CD4-positive, alpha-beta T cell (primary cell): ENCODE measurements around the gene RFNG. TPM values are rescaled to one million over a fixed set of nuclear protein-coding genes. Genes with fewer than 3 reads are reported as not detected.

Experiments
- ATAC-seq: fragments of 200-7000 bp; cut with Tn5 transposase; one replicate; pipeline ENCODE4 v1.10.0; 2022; ENCODE audit warnings: mild to moderate bottlenecking; ENCODE audit not compliant: poor library complexity
- CTCF ChIA-PET: fragments of 350-600 bp; sonication (Branson Sonifier 250); formaldehyde crosslinking; loops from one replicate; lab custom pipeline; 2021; ENCODE audit warnings: antibody characterized with exemption, inconsistent platforms; lab: Charles Lee
- POLR2A ChIA-PET: fragments of 350-600 bp; sonication (Branson Sonifier 250); formaldehyde crosslinking; loops from one replicate; lab custom pipeline; 2021; ENCODE audit warnings: antibody characterized with exemption, inconsistent platforms; lab: Charles Lee
- DNase-seq, 14 experiments: peaks; one replicate each; pipeline ENCODE4 v3.0.0-alpha.2; 2013 to 2020; ENCODE audit warnings: mixed read lengths in 2 of 14
- H3K27ac ChIP-seq, 2 donors: one replicate each; pipeline versions ENCODE4 v1.5.1 to v1.7.0; 2013; ENCODE audit warnings: low read length in 2 of 2, low read depth in 1 of 2, mild to moderate bottlenecking in 1 of 2
- H3K27me3 ChIP-seq, 2 experiments: 1 replicate in 1 of 2; 2 replicates in 1 of 2; pipeline versions ENCODE4 v1.6.1 to v1.7.0; 2013; ENCODE audit warnings: low read length in 2 of 2, control low read depth in 1 of 2, mild to moderate bottlenecking in 1 of 2, moderate library complexity in 1 of 2; ENCODE audit not compliant: insufficient read depth in 2 of 2, control insufficient read depth in 1 of 2
- H3K36me3 ChIP-seq: one replicate; pipeline ENCODE4 v1.6.1; 2013; ENCODE audit warnings: low read length, control low read depth; ENCODE audit not compliant: insufficient read depth
- H3K4me1 ChIP-seq: one replicate; pipeline ENCODE4 v1.6.1; 2013; ENCODE audit warnings: low read length, control low read depth; ENCODE audit not compliant: insufficient read depth
- H3K4me3 ChIP-seq: one replicate; pipeline ENCODE4 v1.5.1; 2013; ENCODE audit warnings: mild to moderate bottlenecking, low read length, moderate library complexity
- H3K9me3 ChIP-seq, 2 experiments: 1 replicate in 1 of 2; 2 replicates in 1 of 2; pipeline versions ENCODE4 v1.6.1 to v1.7.0; 2013; ENCODE audit warnings: low read length in 2 of 2, mild to moderate bottlenecking in 2 of 2, control low read depth in 1 of 2, moderate library complexity in 1 of 2; ENCODE audit not compliant: control insufficient read depth in 1 of 2, insufficient read depth in 1 of 2
- H3K27ac Mint-ChIP-seq: one replicate; pipeline ENCODE4 v1.8.0; 2020; ENCODE audit warnings: mixed read lengths
- H3K27me3 Mint-ChIP-seq: one replicate; pipeline ENCODE4 v1.8.0; 2021; ENCODE audit warnings: mixed read lengths
- H3K36me3 Mint-ChIP-seq: one replicate; pipeline ENCODE4 v1.8.0; 2021; ENCODE audit warnings: low read depth, mixed read lengths
- H3K4me1 Mint-ChIP-seq: one replicate; pipeline ENCODE4 v1.8.0; 2021; ENCODE audit warnings: low read depth, mixed read lengths
- H3K4me3 Mint-ChIP-seq: one replicate; pipeline ENCODE4 v1.8.0; 2020; ENCODE audit warnings: mild to moderate bottlenecking, mixed read lengths
- H3K9me3 Mint-ChIP-seq: one replicate; pipeline ENCODE4 v1.8.0; 2020; ENCODE audit warnings: mixed read lengths
- CTCF ChIP-seq: fragments of 200-600 bp; IDR thresholded peaks from one replicate; pipeline ENCODE4 v1.8.0; 2022; ENCODE audit warnings: antibody characterized with exemption, mild to moderate bottlenecking
- intact Hi-C, 2 experiments: fragments of 100-400 bp; cut with DNase I in 1 of 2; cut with micrococcal nuclease in 1 of 2; formaldehyde crosslinking; loops; one replicate each; pipeline versions ENCODE4 v1.15.1 to v1.9.0; 2023 to 2025; cut with DNase I, micrococcal nuclease
- total RNA-seq, 174 experiments: library from RNA in 2 of 174; stranded (reverse) in 2 of 174; gene quantifications; one replicate each; pipeline ENCODE4 v1.2.3 and lab custom pipeline; 2021 to 2026

RFNG gene
- total RNA-seq, 2 experiments from 2014 or later, result 28.1 to 31.2 TPM

DNA sequence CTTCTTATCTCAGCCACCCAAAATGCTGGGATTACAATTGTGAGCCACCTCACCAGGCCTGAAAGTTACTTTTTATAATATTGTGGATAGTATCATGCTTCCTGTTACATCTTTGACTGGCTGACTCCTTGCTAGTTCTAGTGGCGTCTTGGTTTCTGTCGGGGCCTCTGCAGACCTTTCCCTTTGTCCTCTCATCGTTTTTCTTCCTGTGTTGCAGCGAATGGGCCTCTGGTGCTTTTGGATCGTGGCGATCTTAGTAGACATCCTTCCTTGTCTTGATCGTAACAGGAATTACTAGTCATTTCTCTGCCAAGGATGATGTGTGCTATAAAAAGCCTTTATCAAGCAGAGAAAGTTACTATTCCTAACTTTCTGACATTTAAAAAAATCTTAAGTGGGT is 53.4 kb downstream of the RFNG start:
- Histone ChIP-seq H3K27me3 (no peaks in the 10 kb centered on the region), H3K4me3 (no peak overlapping the region), H3K27ac (no peak overlapping the region), H3K4me1 (no peaks in the 10 kb centered on the region), H3K36me3 (no peaks in the 10 kb centered on the region), H3K9me3 (no peaks in the 10 kb centered on the region)
- Mint-ChIP-seq H3K4me1 (no peaks in the 10 kb centered on the region), H3K36me3 (peaks cover 10% of the 10 kb centered on the region), H3K27ac (no peak overlapping the region), H3K27me3 (no peaks in the 10 kb centered on the region), H3K4me3 (no peak overlapping the region), H3K9me3 (no peaks in the 10 kb centered on the region)
- ATAC-seq, result no peak
- no peak for DNase-seq
- no peak for TF ChIP-seq CTCF
- ChIA-PET CTCF (interaction anchor here (0.6 to 1.2 kb wide), 2 partner anchors 21 to 787 kb away, joined by 3 read pairs; no protein-coding TSS in a partner anchor), POLR2A (no interaction called here)
- intact Hi-C loops, result no loop called here

Other genes with a start within 250 kb of the RFNG start
- not detected for gene GCGR, start 247.7 kb downstream of the RFNG start, total RNA-seq
- 10 to 100 TPM; 36.9 to 37.7 TPM for gene MCRIP1, start 218.5 kb downstream of the RFNG start, total RNA-seq
- gene PPP1R27, start 216.8 kb downstream of the RFNG start, total RNA-seq, result not detected
- gene P4HB, start 191.3 kb downstream of the RFNG start, total RNA-seq, result 100 to 1,000 TPM; 223 to 233 TPM
- gene ARHGDIA, start 180.5 kb downstream of the RFNG start, total RNA-seq, result 100 to 1,000 TPM; 706 to 715 TPM
- gene ALYREF, start 160.2 kb downstream of the RFNG start, total RNA-seq, result 100 to 1,000 TPM in 1 of 2 experiments, 10 to 100 TPM in 1; 93.3 to 101 TPM
- 10 to 100 TPM; 27.9 to 28.9 TPM for gene ANAPC11, start 160.1 kb downstream of the RFNG start, total RNA-seq
- gene NPB, start 149.6 kb downstream of the RFNG start, total RNA-seq, result under 1 TPM in 1 of 2 experiments, not detected in 1; 0.20 TPM
- 10 to 100 TPM; 18.7 to 18.9 TPM for gene PCYT2, start 140.4 kb downstream of the RFNG start, total RNA-seq
- gene SIRT7, start 133.6 kb downstream of the RFNG start, total RNA-seq, result 10 to 100 TPM; 56.7 to 57.5 TPM
- gene MAFG, start 124.1 kb downstream of the RFNG start, total RNA-seq, result 10 to 100 TPM; 10.8 to 13.3 TPM
- gene PYCR1, start 114.5 kb downstream of the RFNG start, total RNA-seq, result 1 to 10 TPM in 1 of 2 experiments, under 1 TPM in 1; 0.38 to 1.0 TPM
- not detected for gene MYADML2, start 104.6 kb downstream of the RFNG start, total RNA-seq
- not detected for gene NOTUM, start 90.6 kb downstream of the RFNG start, total RNA-seq
- gene ASPSCR1, start 74.2 kb downstream of the RFNG start, total RNA-seq, result 10 to 100 TPM; 19.1 to 22.7 TPM
- 10 to 100 TPM; 14.9 to 19.6 TPM for gene CENPX, start 28.9 kb downstream of the RFNG start, total RNA-seq
- 10 to 100 TPM; 17.7 to 17.9 TPM for gene LRRC45, start 28.5 kb downstream of the RFNG start, total RNA-seq
- gene RAC3, start 20.1 kb downstream of the RFNG start, total RNA-seq, result 1 to 10 TPM; 3.3 to 5.3 TPM
- gene DCXR, start 14.1 kb downstream of the RFNG start, total RNA-seq, result 100 to 1,000 TPM; 103 to 119 TPM
- 10 to 100 TPM; 64.6 to 69.3 TPM for gene GPS1, start 87 bp upstream of the RFNG start, total RNA-seq
- gene DUS1L, start 14.0 kb upstream of the RFNG start, total RNA-seq, result 100 to 1,000 TPM; 160 to 163 TPM
- 100 to 1,000 TPM; 168 to 174 TPM for gene FASN, start 46.4 kb upstream of the RFNG start, total RNA-seq
- gene CCDC57, start 161.0 kb upstream of the RFNG start, total RNA-seq, result 100 to 1,000 TPM; 129 to 135 TPM
- 10 to 100 TPM; 93.4 to 99.0 TPM for gene SLC16A3, start 177.2 kb upstream of the RFNG start, total RNA-seq
- 100 to 1,000 TPM; 277 to 286 TPM for gene CSNK1D, start 221.9 kb upstream of the RFNG start, total RNA-seq